Activated naive CD8-positive, alpha-beta T cell treated with anti-CD3 and anti-CD28 coated beads, Interleukin-2, amount 10 ng/mL, durations not matched to agents 7 days and 5 days (primary cell): ENCODE measurements around the gene TMIGD3. TPM values are rescaled to one million over a fixed set of nuclear protein-coding genes. Genes with fewer than 3 reads are reported as not detected.

Source experiments
- ATAC-seq: fragments of 150-1000 bp; cut with Tn5 transposase; one replicate; pipeline ENCODE4 v1.10.0; 2021; ENCODE audit warnings: low read depth, moderate library complexity
- POLR2A ChIA-PET: fragments of 350-600 bp; sonication (Branson Sonifier 250); formaldehyde crosslinking; loops from one replicate; lab custom pipeline; 2021; ENCODE audit warnings: antibody characterized with exemption; lab: Charles Lee
- DNase-seq: peaks from one replicate; pipeline ENCODE4 v3.0.0; 2021
- H3K27ac Mint-ChIP-seq: one replicate; pipeline ENCODE4 v1.8.0; 2022; ENCODE audit warnings: mild to moderate bottlenecking, mixed read lengths
- H3K27me3 Mint-ChIP-seq: one replicate; pipeline ENCODE4 v1.8.0; 2022; ENCODE audit warnings: mild to moderate bottlenecking, moderate library complexity, mixed read lengths
- H3K36me3 Mint-ChIP-seq: one replicate; pipeline ENCODE4 v1.8.0; 2021; ENCODE audit warnings: mild to moderate bottlenecking, mixed read lengths
- H3K4me1 Mint-ChIP-seq: one replicate; pipeline ENCODE4 v1.8.0; 2021; ENCODE audit warnings: mixed read lengths
- H3K4me3 Mint-ChIP-seq: one replicate; pipeline ENCODE4 v1.8.0; 2022; ENCODE audit warnings: mild to moderate bottlenecking, moderate library complexity, mixed read lengths
- H3K9me3 Mint-ChIP-seq: one replicate; pipeline ENCODE4 v1.8.0; 2021; ENCODE audit warnings: mixed read lengths
- total RNA-seq, 2 experiments: library from RNA; stranded (reverse); gene quantifications; one replicate each; pipeline ENCODE4 v1.2.3, GENCODE V29; 2021

Gene TMIGD3
- total RNA-seq, 2 experiments from 2014 or later: 0.42 TPM; not detected in 1

GRCh38 chr1:111465754-111466153 is 37.7 kb downstream of the TMIGD3 start:
- Mint-ChIP-seq H3K4me3 (no peak overlapping the region), H3K9me3 (no peaks in the 10 kb centered on the region), H3K4me1 (peaks cover 9% of the 10 kb centered on the region), H3K27ac (no peak overlapping the region), H3K27me3 (no peaks in the 10 kb centered on the region), H3K36me3 (peaks cover 33% of the 10 kb centered on the region)
- ATAC-seq (no peak), DNase-seq (no peak)
- POLR2A ChIA-PET: interaction anchor here (0.9 to 1.8 kb wide), 2 partner anchors 42 kb away, joined by 3 to 5 read pairs; no protein-coding TSS in a partner anchor

DNA sequence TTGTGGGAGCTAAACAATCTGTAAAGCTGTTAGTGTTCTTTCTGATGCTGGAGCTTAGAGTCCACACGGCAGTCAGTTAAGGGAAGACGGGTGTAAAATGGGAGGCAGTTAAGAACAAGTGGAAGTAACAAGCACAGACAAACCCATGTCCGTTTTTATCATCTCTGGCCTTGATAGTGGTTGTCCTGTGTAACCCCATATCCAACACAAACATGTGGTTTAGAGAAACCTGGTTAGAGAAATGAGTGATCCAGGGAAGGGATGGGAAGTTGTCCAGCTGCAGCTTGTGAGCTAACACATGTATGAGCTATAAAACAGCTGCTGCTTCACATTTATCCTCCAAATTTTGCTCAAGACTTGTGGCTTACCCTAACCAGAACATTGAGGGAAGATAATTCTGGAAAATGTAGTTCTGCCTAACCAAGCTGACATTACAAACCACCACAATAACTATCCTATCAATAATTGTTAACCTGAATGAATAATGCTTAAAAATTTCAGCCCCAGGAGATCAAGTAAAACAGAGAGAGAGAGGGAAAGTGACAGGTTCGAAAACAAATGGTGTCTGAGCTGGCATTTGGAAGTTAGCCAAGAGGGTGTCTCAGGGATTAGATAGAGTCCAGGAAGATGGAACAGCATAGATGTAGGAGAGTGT is 40.3 kb downstream of the TMIGD3 start:
- ATAC-seq: no peak
- Mint-ChIP-seq H3K36me3 (peaks cover 47% of the 10 kb centered on the region), H3K9me3 (no peaks in the 10 kb centered on the region), H3K4me1 (peaks cover 13% of the 10 kb centered on the region), H3K27me3 (no peaks in the 10 kb centered on the region), H3K4me3 (no peak overlapping the region), H3K27ac (no peak overlapping the region)
- POLR2A ChIA-PET: interaction anchor here (0.9 to 1.1 kb wide), 2 partner anchors 9 to 14 kb away, joined by 3 to 4 read pairs; partner anchors contain the start of genes ATP5PB and WDR77
- no peak for DNase-seq

DNA sequence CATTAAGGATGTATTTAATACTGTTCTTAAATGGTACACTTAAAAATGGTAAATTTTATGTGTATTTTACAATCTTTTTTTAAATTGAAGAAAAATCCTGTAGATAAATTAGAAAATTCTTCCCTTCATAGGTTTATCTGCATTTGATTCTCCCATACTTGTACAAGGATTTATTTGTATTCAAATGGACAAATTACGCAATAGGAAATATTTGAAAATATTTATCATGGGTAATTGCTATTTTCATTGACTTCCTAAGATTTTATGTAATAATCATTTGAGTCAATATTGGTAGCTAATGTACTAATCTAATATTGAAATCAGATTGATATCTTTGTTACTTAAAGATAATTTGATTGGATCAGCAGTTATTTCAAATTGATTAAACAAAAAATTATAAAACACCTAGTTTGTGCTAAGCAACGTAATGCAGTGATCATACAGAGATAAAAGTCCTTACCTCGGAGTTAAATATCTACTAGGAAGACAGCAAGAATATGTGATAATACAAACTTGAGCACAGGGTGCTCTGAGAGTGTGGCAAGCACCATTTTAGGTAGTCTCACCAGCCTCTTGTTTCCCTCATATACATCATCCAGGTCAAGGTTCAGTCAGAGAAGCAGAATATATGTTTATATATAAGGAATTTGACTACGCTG is 40.9 kb downstream of the TMIGD3 start:
- no peak overlapping the region for H3K27ac Mint-ChIP-seq
- ATAC-seq (no peak), DNase-seq (no peak)
- POLR2A ChIA-PET: interaction anchor here (0.9 to 1.1 kb wide), 2 partner anchors 9 to 14 kb away, joined by 3 to 4 read pairs; partner anchors contain the start of genes ATP5PB and WDR77
- peaks cover 53% of the 10 kb centered on the region for H3K36me3 Mint-ChIP-seq
- H3K27me3 Mint-ChIP-seq: no peaks in the 10 kb centered on the region
- H3K4me3 Mint-ChIP-seq: no peak overlapping the region
- H3K4me1 Mint-ChIP-seq: peaks cover 13% of the 10 kb centered on the region
- H3K9me3 Mint-ChIP-seq: no peaks in the 10 kb centered on the region

GRCh38 chr1:111461765-111462164 is 41.7 kb downstream of the TMIGD3 start:
- ATAC-seq (no peak), DNase-seq (no peak)
- H3K36me3 Mint-ChIP-seq: peaks cover 56% of the 10 kb centered on the region
- H3K4me1 Mint-ChIP-seq: peaks cover 16% of the 10 kb centered on the region
- H3K9me3 Mint-ChIP-seq: no peaks in the 10 kb centered on the region
- H3K27me3 Mint-ChIP-seq: no peaks in the 10 kb centered on the region
- H3K4me3 Mint-ChIP-seq: no peak overlapping the region
- no peak overlapping the region for H3K27ac Mint-ChIP-seq
- POLR2A ChIA-PET: interaction anchor here (0.6 to 1.3 kb wide), 2 partner anchors 9 to 330 kb away, joined by 3 read pairs; no protein-coding TSS in a partner anchor

DNA sequence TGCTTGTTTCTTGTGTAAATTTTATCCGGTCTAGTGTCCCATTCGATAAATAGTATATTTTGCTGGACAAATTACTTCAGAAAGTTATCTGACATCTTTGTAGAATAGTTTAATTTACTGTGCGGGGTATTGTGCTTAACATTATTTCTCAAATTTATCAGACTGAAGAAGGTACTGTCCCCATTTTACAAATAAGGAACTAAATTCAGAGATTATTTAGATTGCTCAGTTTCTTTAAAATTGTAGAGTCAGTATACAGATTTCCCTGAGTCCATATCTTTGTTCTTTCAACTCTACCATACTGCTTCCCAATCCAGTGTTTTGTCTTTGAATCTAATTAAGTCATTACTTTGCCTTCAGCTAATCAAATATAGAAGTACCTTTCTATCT is 47.8 kb downstream of the TMIGD3 start:
- ATAC-seq (no peak), DNase-seq (no peak)
- POLR2A ChIA-PET: no interaction called here
- Mint-ChIP-seq H3K27me3 (no peaks in the 10 kb centered on the region), H3K4me1 (peaks cover 54% of the 10 kb centered on the region), H3K36me3 (peaks cover 62% of the 10 kb centered on the region), H3K27ac (peak overlapping the region; percentile 42), H3K9me3 (no peaks in the 10 kb centered on the region), H3K4me3 (peak overlapping the region; percentile 81)

GRCh38 chr1:111454859-111455641 is 48.4 kb downstream of the TMIGD3 start:
- POLR2A ChIA-PET: interaction anchor here (0.5 kb wide), 1 partner anchor 16 kb away, joined by 3 read pairs; no protein-coding TSS in a partner anchor
- ATAC-seq: peak; percentile 76
- Mint-ChIP-seq H3K4me3 (peak overlapping the region; percentile 81), H3K36me3 (peaks cover 61% of the 10 kb centered on the region), H3K9me3 (no peaks in the 10 kb centered on the region), H3K4me1 (peaks cover 58% of the 10 kb centered on the region), H3K27me3 (no peaks in the 10 kb centered on the region), H3K27ac (peak overlapping the region; percentile 78)
- DNase-seq: no peak

DNA sequence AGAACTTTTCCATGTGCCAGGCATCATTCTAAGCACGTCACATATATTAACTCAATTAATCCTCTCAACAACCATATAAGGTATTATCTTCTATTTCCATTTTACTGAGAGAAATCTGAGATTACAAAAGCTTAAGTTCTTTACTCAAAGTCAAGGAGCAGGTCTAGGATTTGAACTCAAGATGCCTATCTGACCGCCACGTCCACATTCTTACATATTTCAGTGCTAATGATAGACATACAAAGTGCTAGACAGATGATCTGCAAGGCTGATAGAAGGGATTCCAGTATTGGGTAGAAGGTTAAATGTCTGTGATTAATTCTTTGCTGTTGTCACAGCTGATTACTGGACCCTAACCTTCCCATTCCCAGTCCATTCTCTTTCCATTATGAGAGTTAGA is 49.7 kb downstream of the TMIGD3 start:
- no peak for ATAC-seq
- DNase-seq: no peak
- Mint-ChIP-seq H3K36me3 (peaks cover 60% of the 10 kb centered on the region), H3K9me3 (no peaks in the 10 kb centered on the region), H3K4me3 (peak overlapping the region; percentile 5), H3K4me1 (peaks cover 59% of the 10 kb centered on the region), H3K27me3 (no peaks in the 10 kb centered on the region), H3K27ac (peak overlapping the region; percentile 22)
- POLR2A ChIA-PET: interaction anchor here (0.7 kb wide), 1 partner anchor 23 kb away, joined by 6 read pairs; no protein-coding TSS in a partner anchor

GRCh38 chr1:111452581-111452980 is 50.9 kb downstream of the TMIGD3 start:
- H3K4me1 Mint-ChIP-seq: peaks cover 61% of the 10 kb centered on the region
- POLR2A ChIA-PET: interaction anchor here (0.6 kb wide), 1 partner anchor 254 kb away, joined by 3 read pairs; no protein-coding TSS in a partner anchor
- H3K27me3 Mint-ChIP-seq: no peaks in the 10 kb centered on the region
- peaks cover 49% of the 10 kb centered on the region for H3K36me3 Mint-ChIP-seq
- peak overlapping the region; percentile 16 for H3K4me3 Mint-ChIP-seq
- no peaks in the 10 kb centered on the region for H3K9me3 Mint-ChIP-seq
- ATAC-seq: no peak
- H3K27ac Mint-ChIP-seq: no peak overlapping the region
- DNase-seq: no peak

DNA sequence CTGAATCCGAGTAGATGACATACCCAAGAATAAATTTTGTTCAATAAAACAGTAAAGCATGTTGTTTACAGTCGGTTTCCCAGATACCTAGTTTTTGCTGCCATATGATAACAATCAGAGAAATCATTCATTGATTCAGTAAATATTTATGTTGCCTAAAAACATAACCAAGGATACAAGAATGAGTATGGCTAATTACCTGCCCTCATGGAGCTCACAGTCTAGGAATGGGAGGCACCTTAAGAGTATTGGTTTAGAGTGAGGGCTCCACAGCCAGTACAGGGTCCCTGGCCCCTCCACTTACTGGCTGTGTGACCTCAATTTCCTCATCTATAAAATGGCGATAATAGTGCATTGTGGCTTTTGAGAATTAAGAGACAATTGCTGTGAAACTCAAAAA is 53.2 kb downstream of the TMIGD3 start:
- ATAC-seq (no peak), DNase-seq (no peak)
- peaks cover 42% of the 10 kb centered on the region for H3K36me3 Mint-ChIP-seq
- peaks cover 65% of the 10 kb centered on the region for H3K4me1 Mint-ChIP-seq
- H3K4me3 Mint-ChIP-seq: peak overlapping the region; percentile 99
- H3K27me3 Mint-ChIP-seq: no peaks in the 10 kb centered on the region
- H3K9me3 Mint-ChIP-seq: no peaks in the 10 kb centered on the region
- H3K27ac Mint-ChIP-seq: peak overlapping the region; percentile 94
- POLR2A ChIA-PET: interaction anchor here (1.4 to 5.8 kb wide), 3 partner anchors 24 to 58 kb away, joined by 3 to 80 read pairs (median 19); partner anchors contain the start of gene C1orf162

DNA sequence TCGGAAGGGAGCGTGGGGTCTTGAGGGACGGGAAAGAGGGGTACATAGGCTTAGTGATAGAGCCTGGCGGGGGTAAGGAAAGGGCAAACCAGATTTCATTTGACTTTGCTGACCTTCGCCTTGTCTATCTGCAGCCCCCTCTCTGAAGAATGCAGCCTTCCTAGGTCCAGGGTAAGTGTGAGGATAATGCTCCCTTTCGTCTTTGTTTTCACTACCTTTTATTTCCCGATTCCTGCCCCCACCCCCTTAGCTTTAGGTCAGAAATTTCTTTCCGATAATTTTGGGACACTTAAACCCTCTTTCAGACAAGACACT is 53.8 kb downstream of the TMIGD3 start:
- DNase-seq: no peak
- peak overlapping the region; percentile 94 for H3K27ac Mint-ChIP-seq
- H3K36me3 Mint-ChIP-seq: peaks cover 38% of the 10 kb centered on the region
- peaks cover 62% of the 10 kb centered on the region for H3K4me1 Mint-ChIP-seq
- H3K4me3 Mint-ChIP-seq: peak overlapping the region; percentile 99
- POLR2A ChIA-PET: interaction anchor here (1.4 to 5.8 kb wide), 5 partner anchors 25 to 305 kb away, joined by 3 to 80 read pairs (median 14); partner anchors contain the start of genes C1orf162 and DENND2D
- no peak for ATAC-seq
- H3K27me3 Mint-ChIP-seq: no peaks in the 10 kb centered on the region
- no peaks in the 10 kb centered on the region for H3K9me3 Mint-ChIP-seq

DNA sequence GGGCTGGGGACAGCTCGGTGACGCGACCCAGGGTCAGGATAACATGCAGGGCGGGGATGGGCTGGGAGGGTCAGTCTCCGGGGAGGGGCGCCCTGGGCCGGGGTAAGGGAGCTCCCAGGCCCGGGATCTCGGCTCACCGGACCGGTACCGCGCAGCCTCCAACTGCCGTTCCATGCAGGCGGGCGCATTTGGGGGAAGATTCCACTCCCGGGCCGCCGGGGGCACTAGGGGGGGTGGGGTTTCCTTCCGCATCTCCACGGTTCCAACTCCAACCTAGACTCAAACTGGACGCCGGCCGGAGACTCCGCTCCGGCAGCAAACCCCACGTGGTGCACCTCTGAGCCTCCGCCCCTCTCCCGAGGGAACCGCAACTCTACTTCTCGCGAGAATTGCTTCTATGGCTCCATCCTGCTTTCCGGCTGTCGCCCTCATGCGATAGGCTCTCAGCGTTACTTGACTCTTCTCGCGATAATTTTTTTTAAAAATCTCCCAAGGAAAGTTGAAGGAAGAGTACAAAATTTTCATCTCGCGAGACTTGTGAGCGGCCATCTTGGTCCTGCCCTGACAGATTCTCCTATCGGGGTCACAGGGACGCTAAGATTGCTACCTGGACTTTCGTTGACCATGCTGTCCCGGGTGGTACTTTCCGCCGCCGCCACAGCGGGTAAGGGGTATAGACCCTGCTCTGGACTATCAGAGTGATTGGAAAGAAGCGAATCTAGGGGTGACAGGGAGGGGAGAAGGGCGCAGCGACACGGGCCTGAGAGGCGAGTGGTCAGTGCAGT is 54.3 kb downstream of the TMIGD3 start, which contains the start of the genes ATP5PB and WDR77:
Gene ATP5PB, plus strand, starts transcription at position 547 of the 785 bp plus-strand sequence. Its CDS starts 78 bp downstream, at position 625.
Gene WDR77, minus strand, starts transcription at position 339 of the 785 bp plus-strand sequence. Its CDS starts 87 bp downstream, at position 252.
- Mint-ChIP-seq H3K4me3 (peak within 1 kb of the TSS; percentile 99), H3K27ac (peak within 1 kb of the TSS; percentile 94), H3K9me3 (no peaks in the 10 kb centered on the region), H3K27me3 (no peaks in the 10 kb centered on the region), H3K36me3 (peaks cover 34% of the 10 kb centered on the region), H3K4me1 (peaks cover 61% of the 10 kb centered on the region)
- DNase-seq: peak; percentile 83
- POLR2A ChIA-PET: interaction anchor here (0.6 to 5.8 kb wide), 12 partner anchors 11 to 309 kb away, joined by 3 to 80 read pairs (median 5); partner anchors contain the start of genes C1orf162, CEPT1, DENND2D and DRAM2
- peak; percentile 94 for ATAC-seq

DNA sequence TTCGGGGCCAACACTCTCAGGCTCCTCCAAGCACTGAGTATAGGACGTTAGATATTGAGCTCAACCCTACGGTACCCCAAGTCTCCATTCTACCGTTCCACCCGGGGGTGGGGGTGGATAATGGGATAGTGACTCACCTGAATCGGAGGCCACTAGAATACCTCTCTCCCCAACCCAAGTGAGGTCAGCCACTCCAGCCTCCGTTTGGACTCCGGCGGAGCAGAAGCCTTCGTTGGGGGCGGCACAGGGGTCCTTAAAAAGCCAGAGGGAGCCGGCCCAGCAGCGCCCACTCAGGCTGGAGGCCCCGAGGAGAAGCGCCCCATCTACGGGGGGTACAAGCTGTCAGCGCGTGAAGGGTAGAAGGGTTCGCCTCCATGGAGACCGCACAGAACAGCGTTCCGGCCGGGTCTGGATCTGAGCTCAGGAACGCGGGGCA is 54.9 kb downstream of the TMIGD3 start:
- POLR2A ChIA-PET: interaction anchor here (0.6 to 5.8 kb wide), 11 partner anchors 11 to 309 kb away, joined by 3 to 80 read pairs (median 6); partner anchors contain the start of genes C1orf162, CEPT1, DENND2D and DRAM2
- ATAC-seq: peak; percentile 48
- H3K36me3 Mint-ChIP-seq: peaks cover 36% of the 10 kb centered on the region

More for the DNA sequence above, 54.9 kb downstream of the TMIGD3 start:
- Mint-ChIP-seq H3K27ac (peak overlapping the region; percentile 94), H3K27me3 (no peaks in the 10 kb centered on the region), H3K4me1 (peaks cover 60% of the 10 kb centered on the region), H3K4me3 (peak overlapping the region; percentile 99), H3K9me3 (no peaks in the 10 kb centered on the region)
- no peak for DNase-seq
